ENCODE results near the gene NEDD4.

- TF ChIP-seq SMC3 (IDR thresholded peaks at IDR 0.05; ENCODE audit: low read depth, low read length): no peak
- TF ChIP-seq RFX5 (IDR thresholded peaks at IDR 0.05; ENCODE audit: low read depth, low read length): no peak
- TF ChIP-seq CTCF (conservative IDR thresholded peaks at IDR 0.05; ENCODE audit: low read depth, low read length): no peak
Observed at GRCh38 chr15:55820043-55820442, 173.4 kb downstream of the NEDD4 start.

Data from IMR-90 (cell line).